CD4-positive, alpha-beta T cell (primary cell): ENCODE data around the gene TAX1BP1. TPM values are rescaled to one million over a fixed set of nuclear protein-coding genes. Genes with fewer than 3 reads are reported as not detected.

Source experiments
- ATAC-seq: fragments of 200-7000 bp; cut with Tn5 transposase; one replicate; pipeline ENCODE4 v1.10.0; 2022; ENCODE audit warnings: mild to moderate bottlenecking; ENCODE audit not compliant: poor library complexity
- CTCF ChIA-PET: fragments of 350-600 bp; sonication (Branson Sonifier 250); formaldehyde crosslinking; loops from one replicate; lab custom pipeline; 2021; ENCODE audit warnings: antibody characterized with exemption, inconsistent platforms; lab: Charles Lee
- POLR2A ChIA-PET: fragments of 350-600 bp; sonication (Branson Sonifier 250); formaldehyde crosslinking; loops from one replicate; lab custom pipeline; 2021; ENCODE audit warnings: antibody characterized with exemption, inconsistent platforms; lab: Charles Lee
- DNase-seq, 14 experiments: peaks; one replicate each; pipeline ENCODE4 v3.0.0-alpha.2; 2013 to 2020; ENCODE audit warnings: mixed read lengths in 2 of 14
- H3K27ac ChIP-seq, 2 donors: one replicate each; pipeline versions ENCODE4 v1.5.1 to v1.7.0; 2013; ENCODE audit warnings: low read length in 2 of 2, low read depth in 1 of 2, mild to moderate bottlenecking in 1 of 2
- H3K27me3 ChIP-seq, 2 experiments: 1 replicate in 1 of 2; 2 replicates in 1 of 2; pipeline versions ENCODE4 v1.6.1 to v1.7.0; 2013; ENCODE audit warnings: low read length in 2 of 2, control low read depth in 1 of 2, mild to moderate bottlenecking in 1 of 2, moderate library complexity in 1 of 2; ENCODE audit not compliant: insufficient read depth in 2 of 2, control insufficient read depth in 1 of 2
- H3K36me3 ChIP-seq: one replicate; pipeline ENCODE4 v1.6.1; 2013; ENCODE audit warnings: low read length, control low read depth; ENCODE audit not compliant: insufficient read depth
- H3K4me1 ChIP-seq: one replicate; pipeline ENCODE4 v1.6.1; 2013; ENCODE audit warnings: low read length, control low read depth; ENCODE audit not compliant: insufficient read depth
- H3K4me3 ChIP-seq: one replicate; pipeline ENCODE4 v1.5.1; 2013; ENCODE audit warnings: mild to moderate bottlenecking, low read length, moderate library complexity
- H3K9me3 ChIP-seq, 2 experiments: 1 replicate in 1 of 2; 2 replicates in 1 of 2; pipeline versions ENCODE4 v1.6.1 to v1.7.0; 2013; ENCODE audit warnings: low read length in 2 of 2, mild to moderate bottlenecking in 2 of 2, control low read depth in 1 of 2, moderate library complexity in 1 of 2; ENCODE audit not compliant: control insufficient read depth in 1 of 2, insufficient read depth in 1 of 2
- H3K27ac Mint-ChIP-seq: one replicate; pipeline ENCODE4 v1.8.0; 2020; ENCODE audit warnings: mixed read lengths
- H3K27me3 Mint-ChIP-seq: one replicate; pipeline ENCODE4 v1.8.0; 2021; ENCODE audit warnings: mixed read lengths
- H3K36me3 Mint-ChIP-seq: one replicate; pipeline ENCODE4 v1.8.0; 2021; ENCODE audit warnings: low read depth, mixed read lengths
- H3K4me1 Mint-ChIP-seq: one replicate; pipeline ENCODE4 v1.8.0; 2021; ENCODE audit warnings: low read depth, mixed read lengths
- H3K4me3 Mint-ChIP-seq: one replicate; pipeline ENCODE4 v1.8.0; 2020; ENCODE audit warnings: mild to moderate bottlenecking, mixed read lengths
- H3K9me3 Mint-ChIP-seq: one replicate; pipeline ENCODE4 v1.8.0; 2020; ENCODE audit warnings: mixed read lengths
- CTCF ChIP-seq: fragments of 200-600 bp; IDR thresholded peaks from one replicate; pipeline ENCODE4 v1.8.0; 2022; ENCODE audit warnings: antibody characterized with exemption, mild to moderate bottlenecking
- intact Hi-C, 2 experiments: fragments of 100-400 bp; cut with DNase I in 1 of 2; cut with micrococcal nuclease in 1 of 2; formaldehyde crosslinking; loops; one replicate each; pipeline versions ENCODE4 v1.15.1 to v1.9.0; 2023 to 2025; cut with DNase I, micrococcal nuclease
- total RNA-seq, 174 experiments: library from RNA in 2 of 174; stranded (reverse) in 2 of 174; gene quantifications; one replicate each; pipeline ENCODE4 v1.2.3 and lab custom pipeline; 2021 to 2026

The TAX1BP1 gene
- total RNA-seq, 2 experiments from 2014 or later, result 115 TPM

GRCh38 chr7:27808626-27809025, 68.7 kb downstream of the TAX1BP1 start:
- peaks cover 3% of the 10 kb centered on the region for H3K36me3 ChIP-seq
- no peak overlapping the region for H3K27ac ChIP-seq
- H3K36me3 Mint-ChIP-seq, result peaks cover 73% of the 10 kb centered on the region
- no peaks in the 10 kb centered on the region for H3K27me3 Mint-ChIP-seq
- H3K4me1 Mint-ChIP-seq, result peaks cover 26% of the 10 kb centered on the region
- intact Hi-C loops, result no loop called here
- no peak for DNase-seq
- no peak for ATAC-seq
- no peak overlapping the region for H3K27ac Mint-ChIP-seq
- ChIA-PET CTCF (no interaction called here), POLR2A (no interaction called here)
- H3K27me3 ChIP-seq, result no peaks in the 10 kb centered on the region
- no peaks in the 10 kb centered on the region for H3K9me3 ChIP-seq
- H3K4me1 ChIP-seq, result no peaks in the 10 kb centered on the region
- no peak overlapping the region for H3K4me3 ChIP-seq
- no peak for TF ChIP-seq CTCF
- H3K9me3 Mint-ChIP-seq, result no peaks in the 10 kb centered on the region
- H3K4me3 Mint-ChIP-seq, result no peak overlapping the region

GRCh38 chr7:27810186-27810585, 70.2 kb downstream of the TAX1BP1 start:
- Histone ChIP-seq H3K4me1 (no peaks in the 10 kb centered on the region), H3K27me3 (no peaks in the 10 kb centered on the region), H3K4me3 (no peak overlapping the region), H3K36me3 (peaks cover 3% of the 10 kb centered on the region), H3K27ac (no peak overlapping the region), H3K9me3 (no peaks in the 10 kb centered on the region)
- H3K4me1 Mint-ChIP-seq, result peaks cover 26% of the 10 kb centered on the region
- peaks cover 75% of the 10 kb centered on the region for H3K36me3 Mint-ChIP-seq
- no peak overlapping the region for H3K4me3 Mint-ChIP-seq
- CTCF ChIA-PET, result no interaction called here
- no peaks in the 10 kb centered on the region for H3K27me3 Mint-ChIP-seq
- DNase-seq (no peak), ATAC-seq (no peak)
- TF ChIP-seq CTCF, result no peak
- H3K27ac Mint-ChIP-seq, result no peak overlapping the region
- no peaks in the 10 kb centered on the region for H3K9me3 Mint-ChIP-seq
- POLR2A ChIA-PET, result no interaction called here
- intact Hi-C loops, result no loop called here

- H3K27ac ChIP-seq, result no peak overlapping the region
- no peaks in the 10 kb centered on the region for H3K9me3 Mint-ChIP-seq
- POLR2A ChIA-PET, result interaction anchor here (0.9 to 1.1 kb wide), 2 partner anchors 11 to 106 kb away, joined by 3 to 5 read pairs; no protein-coding TSS in a partner anchor
These were observed 72.7 kb downstream of the TAX1BP1 start for GRCh38 chr7:27812706-27813105.

More at GRCh38 chr7:27812706-27813105, 72.7 kb downstream of the TAX1BP1 start:
- H3K9me3 ChIP-seq, result no peaks in the 10 kb centered on the region
- peaks cover 16% of the 10 kb centered on the region for H3K4me1 Mint-ChIP-seq
- H3K4me1 ChIP-seq, result no peaks in the 10 kb centered on the region
- H3K27me3 ChIP-seq, result no peaks in the 10 kb centered on the region
- peaks cover 16% of the 10 kb centered on the region for H3K36me3 ChIP-seq
- no peak for TF ChIP-seq CTCF
- peaks cover 72% of the 10 kb centered on the region for H3K36me3 Mint-ChIP-seq
- DNase-seq (no peak), ATAC-seq (no peak)
- intact Hi-C loops, result no loop called here
- CTCF ChIA-PET, result no interaction called here
- H3K4me3 ChIP-seq, result no peak overlapping the region
- no peaks in the 10 kb centered on the region for H3K27me3 Mint-ChIP-seq
- no peak overlapping the region for H3K4me3 Mint-ChIP-seq
- H3K27ac Mint-ChIP-seq, result no peak overlapping the region
